OCI-LY7 (cell line): Measurements from ENCODE around the gene SRGAP3. TPM values are rescaled to one million over a fixed set of nuclear protein-coding genes. Genes with fewer than 3 reads are reported as not detected.

Source experiments
- BruUV-seq: library from RNA; stranded (reverse); fragments of 400-500 nt; replicated peaks from 2 replicates; lab custom pipeline; 2021; lab: Mats Ljungman, UMichigan
- CTCF ChIA-PET: fragments of 300-600 bp; sonication (Branson Sonifier 250); formaldehyde crosslinking; loops from one replicate; lab custom pipeline; 2022; ENCODE audit warnings: antibody characterized with exemption; ENCODE audit not compliant: unreplicated experiment; lab: Charles Lee
- POLR2A ChIA-PET: fragments of 300-600 bp; sonication (Branson Sonifier 250); formaldehyde crosslinking; loops from one replicate; lab custom pipeline; 2022; ENCODE audit warnings: antibody characterized with exemption; lab: Charles Lee
- DNase-seq: peaks from one replicate; pipeline ENCODE4 v3.0.0-alpha.2; 2015; ENCODE audit warnings: low spot score
- H2AFZ ChIP-seq: fragments of 200-600 bp; sonication (generic), shearing (Covaris generic); 2 replicates; pipeline ENCODE4 v1.6.1; 2014; ENCODE audit warnings: mild to moderate bottlenecking, antibody characterized with exemption, low read length, moderate library complexity
- H3K27ac ChIP-seq: fragments of 200-600 bp; sonication (generic); 2 replicates; pipeline ENCODE4 v1.5.1; 2014; ENCODE audit warnings: mixed run types, low read depth, mild to moderate bottlenecking, moderate library complexity, low read length, inconsistent platforms; ENCODE audit not compliant: poor library complexity, severe bottlenecking
- H3K36me3 ChIP-seq: fragments of 200-600 bp; sonication (generic); 2 replicates; pipeline ENCODE4 v1.6.1; 2014; ENCODE audit warnings: mild to moderate bottlenecking, antibody characterized with exemption, low read length, moderate library complexity, mixed read lengths; ENCODE audit not compliant: insufficient read depth
- H3K4me1 ChIP-seq: fragments of 200-600 bp; sonication (generic); 2 replicates; pipeline ENCODE4 v1.5.1; 2014; ENCODE audit warnings: mild to moderate bottlenecking, low read length; ENCODE audit not compliant: insufficient read depth, poor library complexity, severe bottlenecking
- H3K4me2 ChIP-seq: fragments of 200-600 bp; sonication (generic); 2 replicates; pipeline ENCODE4 v1.6.1; 2014; ENCODE audit warnings: mild to moderate bottlenecking, low read length
- H3K4me3 ChIP-seq: fragments of 200-600 bp; sonication (generic); 2 replicates; pipeline ENCODE4 v1.5.1; 2014; ENCODE audit warnings: mild to moderate bottlenecking, low read depth, low read length; ENCODE audit not compliant: poor library complexity, severe bottlenecking
- H3K79me2 ChIP-seq: fragments of 200-600 bp; sonication (generic); 2 replicates; pipeline ENCODE4 v1.6.1; 2016; ENCODE audit warnings: low read depth, mild to moderate bottlenecking, low read length, moderate library complexity, mixed read lengths; ENCODE audit not compliant: insufficient read depth
- H3K9me2 ChIP-seq: fragments of 200-600 bp; sonication (generic); 2 replicates; pipeline ENCODE4 v1.6.1; 2016; ENCODE audit warnings: mild to moderate bottlenecking, low read length, mixed read lengths; ENCODE audit not compliant: insufficient read depth
- H3K9me3 ChIP-seq: fragments of 200-600 bp; sonication (generic); 2 replicates; pipeline ENCODE4 v1.6.1; 2014; ENCODE audit warnings: mild to moderate bottlenecking, mixed run types, low read length, mixed read lengths
- H4K20me1 ChIP-seq: fragments of 200-600 bp; sonication (generic); 2 replicates; pipeline ENCODE4 v1.6.1; 2014; ENCODE audit warnings: mild to moderate bottlenecking, antibody characterized with exemption, low read length, moderate library complexity, mixed read lengths; ENCODE audit not compliant: insufficient read depth
- EZH2phosphoT487 ChIP-seq: fragments of 200-600 bp; sonication (generic); IDR thresholded peaks from 2 replicates; pipeline ENCODE4 v1.6.1; 2018; ENCODE audit warnings: low read depth, borderline replicate concordance, mild to moderate bottlenecking, mixed run types, antibody characterized with exemption, low read length, moderate library complexity, mixed read lengths
- intact Hi-C: fragments of 100-400 bp; cut with micrococcal nuclease; formaldehyde crosslinking; loops from one replicate; pipeline ENCODE4 v1.10.0; 2022; ENCODE audit not compliant: unreplicated experiment
- total RNA-seq, 2 experiments: library from RNA; depleted of rRNA in 1 of 2; stranded (reverse); fragments of >200 nt in 1 of 2; shearing (Covaris generic) in 1 of 2; gene quantifications; 2 replicates each; pipeline ENCODE4 v1.2.3, GENCODE V29; 2014 to 2022
- TF ChIP-seq, protein P1 (sequence below): fragments of 200-600 bp; sonication (generic); conservative IDR thresholded peaks from 2 replicates; pipeline ENCODE4 v1.5.1; 2014; ENCODE audit warnings: mild to moderate bottlenecking, antibody characterized with exemption, low read length, moderate library complexity, mixed read lengths

SRGAP3 gene
- total RNA-seq, 2 experiments from 2014 or later: 1.5 to 1.7 TPM

DNA sequence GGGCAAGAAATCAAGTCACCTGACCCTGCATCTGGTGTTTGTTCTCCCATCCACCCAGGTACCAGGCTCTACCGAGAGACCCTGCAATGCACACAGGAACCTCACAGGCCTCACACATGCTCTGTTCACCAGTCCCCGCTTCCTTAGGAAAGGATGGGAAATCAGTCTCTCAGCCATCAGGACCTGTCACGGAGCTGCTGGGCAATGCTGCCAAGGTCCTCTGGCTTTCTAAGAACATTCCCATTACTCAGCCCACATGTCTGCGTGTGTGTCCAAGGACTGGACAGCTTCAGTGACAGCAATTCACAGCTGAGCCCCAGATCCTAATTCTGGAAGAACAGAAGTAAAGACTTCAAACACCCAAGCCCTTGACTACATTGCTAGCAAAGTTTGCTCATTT is 6.5 kb upstream of the SRGAP3 start:
- Histone ChIP-seq H3K27ac (no peak overlapping the region), H2AFZ (no peak overlapping the region), H3K4me1 (no peaks in the 10 kb centered on the region), H3K79me2 (no peaks in the 10 kb centered on the region), H3K36me3 (no peaks in the 10 kb centered on the region), H3K9me3 (no peaks in the 10 kb centered on the region), H4K20me1 (no peaks in the 10 kb centered on the region), H3K4me2 (no peak overlapping the region), H3K9me2 (no peaks in the 10 kb centered on the region), H3K4me3 (no peak overlapping the region)
- intact Hi-C loops: no loop called here
- ChIA-PET CTCF (no interaction called here), POLR2A (interaction anchor here (0.8 kb wide), 1 partner anchor 20 kb away, joined by 3 read pairs; no protein-coding TSS in a partner anchor)
- no peak for DNase-seq
- TF ChIP-seq, protein P1, sequence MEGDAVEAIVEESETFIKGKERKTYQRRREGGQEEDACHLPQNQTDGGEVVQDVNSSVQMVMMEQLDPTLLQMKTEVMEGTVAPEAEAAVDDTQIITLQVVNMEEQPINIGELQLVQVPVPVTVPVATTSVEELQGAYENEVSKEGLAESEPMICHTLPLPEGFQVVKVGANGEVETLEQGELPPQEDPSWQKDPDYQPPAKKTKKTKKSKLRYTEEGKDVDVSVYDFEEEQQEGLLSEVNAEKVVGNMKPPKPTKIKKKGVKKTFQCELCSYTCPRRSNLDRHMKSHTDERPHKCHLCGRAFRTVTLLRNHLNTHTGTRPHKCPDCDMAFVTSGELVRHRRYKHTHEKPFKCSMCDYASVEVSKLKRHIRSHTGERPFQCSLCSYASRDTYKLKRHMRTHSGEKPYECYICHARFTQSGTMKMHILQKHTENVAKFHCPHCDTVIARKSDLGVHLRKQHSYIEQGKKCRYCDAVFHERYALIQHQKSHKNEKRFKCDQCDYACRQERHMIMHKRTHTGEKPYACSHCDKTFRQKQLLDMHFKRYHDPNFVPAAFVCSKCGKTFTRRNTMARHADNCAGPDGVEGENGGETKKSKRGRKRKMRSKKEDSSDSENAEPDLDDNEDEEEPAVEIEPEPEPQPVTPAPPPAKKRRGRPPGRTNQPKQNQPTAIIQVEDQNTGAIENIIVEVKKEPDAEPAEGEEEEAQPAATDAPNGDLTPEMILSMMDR: no peak
- TF ChIP-seq EZH2phosphoT487: no peak
- no TSS peak for BruUV-seq

DNA sequence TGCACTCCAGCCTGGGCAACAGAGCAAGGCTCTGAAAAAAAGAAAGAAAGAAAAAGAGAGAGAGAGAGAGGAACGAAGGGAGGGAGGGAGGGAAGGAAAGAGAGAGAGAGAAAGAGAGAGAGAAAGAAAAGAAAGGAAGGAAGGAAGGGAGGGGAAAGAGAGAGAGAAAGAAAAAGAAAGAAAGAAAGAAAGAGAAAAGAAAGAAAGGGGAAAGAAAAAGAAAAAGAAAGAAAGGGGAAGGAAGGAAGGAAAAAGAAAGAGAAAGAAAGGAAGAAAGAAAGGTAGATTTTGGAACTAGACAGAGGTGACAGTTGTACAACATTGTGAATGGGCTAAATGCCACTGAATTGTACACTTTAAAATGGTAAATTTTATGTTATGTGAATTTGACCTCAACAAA is 5.3 kb upstream of the SRGAP3 start:
- Histone ChIP-seq H2AFZ (no peak overlapping the region), H3K4me1 (peaks cover 3% of the 10 kb centered on the region), H3K9me2 (no peaks in the 10 kb centered on the region), H3K4me3 (no peak overlapping the region), H4K20me1 (no peaks in the 10 kb centered on the region), H3K4me2 (no peak overlapping the region), H3K27ac (no peak overlapping the region), H3K79me2 (no peaks in the 10 kb centered on the region), H3K9me3 (no peaks in the 10 kb centered on the region), H3K36me3 (no peaks in the 10 kb centered on the region)
- no TSS peak for BruUV-seq
- intact Hi-C loops: no loop called here
- no peak for DNase-seq
- CTCF ChIA-PET: no interaction called here
- POLR2A ChIA-PET: interaction anchor here (0.6 kb wide), 1 partner anchor 41 kb away, joined by 4 read pairs; no protein-coding TSS in a partner anchor
- TF ChIP-seq, protein P1: no peak
- no peak for TF ChIP-seq EZH2phosphoT487

DNA sequence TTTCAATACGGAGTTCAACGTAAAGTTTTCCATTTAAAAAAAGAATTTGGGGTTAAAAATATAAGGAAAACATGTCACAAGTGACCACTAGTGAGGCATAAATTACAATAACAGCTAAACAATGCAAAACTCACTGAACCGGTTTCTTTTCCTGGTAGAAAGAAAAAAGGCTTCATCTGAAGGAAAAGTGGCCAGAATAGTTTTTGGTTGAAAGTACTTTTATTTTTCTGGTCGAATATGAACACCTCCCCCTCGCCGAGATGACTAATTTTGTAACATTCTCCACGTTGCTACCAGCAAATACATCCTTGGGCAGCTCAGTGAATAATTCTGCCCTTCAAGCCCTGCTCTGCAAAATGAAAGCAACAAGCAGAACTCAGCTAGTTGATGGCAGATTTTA is 3.9 kb upstream of the SRGAP3 start:
- no peaks in the 10 kb centered on the region for H4K20me1 ChIP-seq
- intact Hi-C loops: no loop called here
- no peak overlapping the region for H2AFZ ChIP-seq
- no peak overlapping the region for H3K27ac ChIP-seq
- TF ChIP-seq, protein P1: no peak
- TF ChIP-seq EZH2phosphoT487: no peak
- POLR2A ChIA-PET: no interaction called here
- no TSS peak for BruUV-seq
- H3K9me3 ChIP-seq: no peaks in the 10 kb centered on the region
- DNase-seq: no peak
- peaks cover 12% of the 10 kb centered on the region for H3K4me1 ChIP-seq
- no peak overlapping the region for H3K4me2 ChIP-seq
- H3K9me2 ChIP-seq: no peaks in the 10 kb centered on the region
- CTCF ChIA-PET: no interaction called here
- no peaks in the 10 kb centered on the region for H3K79me2 ChIP-seq
- no peaks in the 10 kb centered on the region for H3K36me3 ChIP-seq
- no peak overlapping the region for H3K4me3 ChIP-seq
